SH-SY5Y (cell line): ENCODE data around the gene ENDOU.

Experiments
- GATA2 ChIP-seq: IDR thresholded peaks from 2 replicates; pipeline ENCODE4 v1.6.1; 2011; ENCODE audit warnings: mild to moderate bottlenecking, low read depth, low read length
- GATA3 ChIP-seq: IDR thresholded peaks from 2 replicates; pipeline ENCODE4 v1.6.1; 2011; ENCODE audit warnings: low read depth, mild to moderate bottlenecking, low read length, moderate library complexity

ENDOU gene

DNA sequence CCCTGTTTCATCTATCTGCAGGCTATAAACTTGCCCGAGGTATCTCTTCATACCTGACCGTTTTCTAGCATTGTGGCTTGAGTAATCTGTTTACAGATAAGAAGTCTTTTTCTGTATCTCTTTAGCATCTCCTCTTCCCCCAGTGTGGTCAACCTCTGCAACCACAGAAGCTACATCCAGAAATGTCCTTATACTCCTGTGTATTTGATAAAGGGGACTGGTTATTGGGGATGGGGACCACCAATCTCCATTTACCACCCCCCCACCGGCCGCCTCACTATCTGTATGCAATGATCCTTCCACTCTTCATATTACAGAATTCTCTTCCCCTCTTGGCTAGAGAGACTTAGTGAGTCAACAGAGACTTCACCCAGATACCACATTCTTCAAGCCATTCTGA is 16.1 kb downstream of the ENDOU start:
- TF ChIP-seq GATA2 (no peak), GATA3 (no peak)

DNA sequence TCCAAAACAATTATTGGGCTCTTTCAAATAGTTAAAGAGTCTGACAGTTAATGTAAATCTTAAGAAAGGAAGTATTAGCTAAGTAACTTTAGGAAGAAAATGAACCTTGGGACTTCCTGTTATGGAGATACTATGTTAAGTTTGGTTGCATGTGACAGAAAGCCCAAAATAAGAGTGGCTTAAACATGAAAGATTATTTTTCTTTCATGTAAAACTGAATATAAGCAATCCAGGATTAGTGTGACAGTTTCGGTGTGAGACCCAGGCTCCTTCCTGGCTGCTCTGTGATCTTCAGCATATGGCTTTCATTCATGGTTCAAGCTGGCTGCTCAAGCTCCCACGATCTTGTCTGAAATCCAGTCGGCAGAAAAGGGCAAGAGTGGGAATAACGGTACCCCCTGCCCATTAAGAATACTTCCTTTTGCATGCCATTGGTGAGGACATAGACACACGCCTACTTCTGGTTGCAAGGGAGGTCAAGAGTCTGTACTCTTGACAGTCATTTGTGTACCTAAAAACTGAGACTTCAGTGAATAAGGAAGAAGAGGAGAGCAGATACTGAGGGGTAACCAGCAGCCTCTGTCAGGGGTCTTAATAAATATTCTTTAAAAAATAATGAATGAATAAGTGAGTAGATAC is 17.3 kb downstream of the ENDOU start:
- TF ChIP-seq GATA3, result no peak
- no peak for TF ChIP-seq GATA2

DNA sequence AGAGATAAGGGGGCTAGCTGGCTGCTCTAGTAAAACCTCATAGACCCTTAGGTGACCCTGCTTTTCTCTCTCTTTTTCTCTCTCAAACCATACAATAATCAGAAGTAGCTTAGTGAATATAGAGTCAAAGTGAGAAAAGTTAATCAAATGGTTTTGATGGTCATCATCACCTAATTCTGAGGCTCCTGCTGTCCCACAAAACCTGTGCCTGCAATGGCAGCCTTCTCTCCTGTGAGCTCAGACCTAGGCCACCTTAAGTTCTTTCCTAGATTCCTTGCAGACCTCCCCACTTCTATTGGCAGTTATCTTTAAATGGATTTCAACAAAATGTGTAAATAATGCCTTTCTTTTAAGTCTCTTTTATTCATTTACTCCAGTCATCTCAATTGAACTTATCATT is 17.9 kb downstream of the ENDOU start:
- TF ChIP-seq GATA3, result no peak
- TF ChIP-seq GATA2, result no peak

DNA sequence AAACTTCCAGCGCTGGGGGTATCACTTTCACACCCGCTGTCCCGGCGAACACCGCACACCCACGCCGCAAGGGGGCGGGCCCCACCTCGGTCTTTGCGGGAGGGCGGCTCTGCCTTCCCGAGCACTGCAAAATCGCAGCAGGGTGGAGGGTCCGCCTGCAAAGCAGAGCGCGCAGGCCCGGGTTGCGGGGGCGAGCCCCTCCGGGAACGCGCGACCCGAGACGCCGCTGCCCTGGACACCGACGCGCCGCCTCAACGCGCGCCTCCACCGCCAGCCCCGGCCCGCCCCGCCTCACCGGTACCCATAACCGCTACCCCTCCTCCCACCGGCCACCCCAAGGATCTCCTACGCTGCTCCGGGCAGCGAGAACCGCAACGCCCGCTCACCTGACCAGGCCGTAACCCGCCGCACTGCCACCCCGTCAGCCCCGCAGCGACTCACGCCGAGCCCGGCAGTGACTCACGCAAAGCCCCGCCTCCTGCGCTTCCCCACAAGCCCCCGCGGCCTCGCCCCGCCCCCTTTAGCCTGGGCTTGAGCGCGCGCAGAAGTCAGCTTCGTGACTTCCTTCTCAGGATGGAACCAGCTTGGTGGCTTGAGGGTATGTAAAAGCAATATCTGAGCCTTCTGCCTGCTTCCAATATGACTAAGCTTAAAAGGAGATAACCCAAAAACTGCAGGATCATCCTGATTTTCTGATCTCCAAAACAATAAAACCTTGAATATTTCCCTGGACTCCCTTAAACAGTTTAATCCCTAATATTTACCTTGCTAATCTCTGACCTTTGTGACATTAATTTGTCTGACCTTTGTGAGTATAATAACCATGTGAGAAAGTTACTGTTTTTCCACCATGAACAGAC is 19.5 kb downstream of the ENDOU start, which contains the start of gene RPAP3:
RPAP3 (minus strand) TSS at position 465 of the 860 bp plus-strand sequence. CDS start 3,190 bp downstream, outside the sequence.
- TF ChIP-seq GATA2 (no peak), GATA3 (no peak)

DNA sequence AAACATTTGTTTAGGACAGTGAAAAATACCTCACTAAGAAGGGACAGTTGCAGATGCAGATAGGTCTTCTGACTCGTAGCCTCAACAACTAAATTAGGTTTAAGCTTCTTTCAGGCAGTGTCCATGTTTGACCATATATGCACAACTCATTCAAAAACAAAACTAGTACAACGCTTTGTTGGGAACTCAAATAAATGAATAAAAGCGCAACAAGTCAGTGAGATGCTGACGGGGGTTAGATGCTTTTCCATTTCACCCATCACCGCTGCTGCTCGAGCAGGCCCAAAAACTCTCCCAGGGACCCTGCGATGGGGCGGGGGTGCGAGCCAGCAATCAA is 20.1 kb downstream of the ENDOU start:
- TF ChIP-seq GATA2 (no peak), GATA3 (no peak)

DNA sequence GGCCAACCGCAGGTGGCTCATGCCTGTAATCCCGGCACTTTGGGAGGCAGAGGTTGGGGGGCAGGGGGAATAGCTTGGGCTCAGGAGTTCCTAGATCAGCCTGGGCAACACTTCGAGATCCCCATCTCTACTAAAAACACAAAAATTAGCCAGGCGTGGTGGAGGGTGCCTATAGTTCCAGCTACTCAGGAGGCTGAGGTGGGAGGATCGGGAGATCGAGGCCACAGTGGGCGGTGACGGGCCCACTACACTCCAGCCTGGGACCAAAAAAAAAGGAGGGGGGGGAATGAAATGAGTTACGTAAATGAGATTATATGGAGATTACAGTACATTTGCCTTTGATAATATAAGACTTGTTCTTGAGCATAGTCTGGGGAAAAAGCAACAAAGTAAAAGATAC is 20.6 kb downstream of the ENDOU start:
- no peak for TF ChIP-seq GATA3
- TF ChIP-seq GATA2, result no peak

DNA sequence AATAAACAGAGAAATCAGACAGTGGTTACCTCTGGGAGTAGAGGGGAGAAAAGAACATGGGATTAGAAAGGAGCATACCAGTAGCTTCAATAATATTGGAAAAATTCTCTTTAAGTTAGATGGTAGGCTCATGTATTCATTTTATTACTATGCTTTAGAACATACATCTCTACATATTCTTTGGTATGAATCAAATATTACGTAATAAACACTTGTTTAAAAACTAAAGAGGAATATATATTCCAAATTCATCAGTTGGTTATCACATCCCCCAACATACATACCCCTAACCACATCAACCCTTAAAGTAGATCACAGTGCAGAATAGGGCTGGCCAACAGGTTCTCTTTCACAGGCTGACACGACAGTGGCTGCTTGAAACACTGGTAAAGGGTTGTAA is 25.0 kb downstream of the ENDOU start:
- TF ChIP-seq GATA2 (no peak), GATA3 (no peak)

DNA sequence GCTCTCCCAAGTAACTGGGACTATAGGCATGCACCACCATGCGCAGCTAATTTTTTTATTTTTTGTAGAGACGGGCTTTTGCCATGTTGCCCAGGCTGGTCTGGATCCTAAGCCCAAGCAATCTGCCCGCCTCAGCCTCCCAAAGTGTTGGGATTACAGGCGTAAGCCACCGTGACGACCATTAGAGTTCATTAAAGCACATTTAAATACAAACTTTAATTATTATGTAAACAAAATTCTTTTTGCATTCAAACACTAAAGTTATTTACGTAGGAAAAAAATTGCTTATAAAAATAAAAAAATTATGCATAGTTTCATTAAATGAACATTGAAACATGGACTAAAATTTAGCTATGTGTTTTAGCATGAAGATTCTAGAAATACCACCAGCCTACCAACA is 26.7 kb downstream of the ENDOU start:
- TF ChIP-seq GATA2, result no peak

DNA sequence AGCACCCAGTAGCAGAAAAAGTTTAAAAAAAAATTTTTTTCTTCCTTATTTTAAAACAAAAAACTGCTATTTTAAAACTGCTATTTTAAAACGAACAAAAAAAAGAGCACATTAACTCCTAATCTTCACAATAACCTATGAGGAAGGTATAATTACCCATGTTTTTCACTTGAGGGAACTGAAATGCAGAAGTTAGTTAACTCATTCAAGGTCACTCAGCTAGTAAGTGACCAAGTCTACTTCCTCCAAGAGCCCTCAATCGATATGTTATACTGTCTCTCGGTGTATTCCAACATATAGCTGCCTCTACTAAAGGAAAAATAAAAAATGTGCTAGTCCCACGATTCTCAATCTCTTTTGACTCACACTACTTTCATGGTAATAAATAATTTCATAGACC is 27.2 kb downstream of the ENDOU start:
- no peak for TF ChIP-seq GATA3
- no peak for TF ChIP-seq GATA2

DNA sequence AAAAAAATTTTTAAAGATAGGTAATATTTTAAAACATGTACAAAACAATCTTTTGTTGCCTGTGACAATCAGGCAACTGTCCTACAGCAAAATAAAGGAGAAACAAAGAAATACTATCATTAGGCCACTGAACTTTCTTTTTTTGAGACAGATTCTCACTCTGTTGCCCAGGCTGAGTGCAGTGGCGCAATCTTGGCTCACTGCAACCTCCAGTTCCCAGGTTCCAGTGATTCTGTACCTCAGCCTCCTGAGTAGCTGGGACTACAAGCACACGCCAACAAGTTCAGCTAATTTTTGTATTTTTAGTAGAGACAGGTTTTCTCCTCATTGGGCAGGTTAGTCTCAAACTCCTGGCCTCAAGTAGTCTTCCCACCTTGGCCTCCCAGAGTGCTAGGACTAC is 36.1 kb downstream of the ENDOU start:
- no peak for TF ChIP-seq GATA2
- no peak for TF ChIP-seq GATA3

DNA sequence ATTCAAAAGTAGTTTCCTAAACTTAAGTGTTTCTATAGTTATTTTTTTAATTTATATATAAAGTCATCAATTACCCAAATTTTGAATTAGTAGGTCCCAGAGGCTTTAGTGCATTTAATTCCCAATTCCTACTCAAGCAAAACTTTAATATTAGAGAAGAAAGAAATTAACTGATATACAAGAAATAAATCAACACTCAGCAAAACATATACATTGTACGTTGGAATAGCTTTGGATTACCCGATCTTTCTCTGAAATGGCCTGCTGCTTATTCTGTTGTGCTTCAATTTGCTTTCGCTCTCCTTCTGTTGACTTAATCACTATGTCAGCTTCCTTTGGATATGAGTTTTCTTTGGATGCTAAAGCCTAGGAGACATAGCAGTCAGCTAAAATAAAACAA is 37.7 kb downstream of the ENDOU start:
- TF ChIP-seq GATA2, result no peak
- no peak for TF ChIP-seq GATA3

DNA sequence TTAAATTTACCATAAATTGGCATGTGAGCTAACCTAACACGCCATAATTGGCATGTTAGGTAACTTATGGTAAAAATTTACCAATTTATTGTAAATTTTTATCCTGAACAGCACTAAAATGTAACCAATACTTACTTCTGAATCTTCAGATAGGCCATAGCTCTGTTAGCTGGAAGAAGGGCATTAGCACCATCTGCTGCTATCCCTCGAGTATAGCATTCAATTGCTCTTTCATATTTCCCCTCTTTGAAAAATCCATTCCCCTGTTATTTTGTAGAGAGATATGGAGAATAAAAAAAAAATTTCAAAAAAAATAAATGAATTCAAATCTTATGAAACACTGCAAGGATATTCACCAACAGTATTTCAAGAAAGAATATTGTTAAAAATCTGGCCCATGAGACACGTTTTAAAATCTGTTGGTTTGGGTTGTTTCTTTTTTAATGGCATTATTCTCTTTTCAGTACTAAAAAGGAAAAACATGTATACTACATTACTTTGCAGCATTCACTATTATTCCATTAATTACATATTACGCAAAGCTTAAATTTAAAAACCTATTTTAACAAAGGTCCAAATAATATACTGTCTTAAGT is 38.5 kb downstream of the ENDOU start:
- TF ChIP-seq GATA2, result no peak
- no peak for TF ChIP-seq GATA3

DNA sequence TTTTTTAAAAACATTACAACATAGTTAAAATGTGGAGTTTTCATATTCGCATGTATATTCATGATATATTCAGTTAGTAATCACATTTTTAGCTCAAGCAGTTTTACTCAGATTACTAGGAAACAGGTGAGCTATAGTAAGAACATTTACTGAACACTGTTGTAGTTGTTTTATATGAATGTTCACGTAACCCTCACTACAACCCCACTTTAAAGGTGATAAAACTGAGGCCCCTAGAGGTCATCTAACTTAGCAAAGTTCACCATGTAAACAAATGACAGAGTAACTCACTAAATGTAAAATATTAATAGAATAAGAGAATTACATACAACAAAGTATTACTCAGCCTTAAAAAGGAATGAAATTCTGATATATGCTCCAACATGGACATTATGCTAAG is 45.5 kb downstream of the ENDOU start:
- TF ChIP-seq GATA2 (no peak), GATA3 (no peak)

DNA sequence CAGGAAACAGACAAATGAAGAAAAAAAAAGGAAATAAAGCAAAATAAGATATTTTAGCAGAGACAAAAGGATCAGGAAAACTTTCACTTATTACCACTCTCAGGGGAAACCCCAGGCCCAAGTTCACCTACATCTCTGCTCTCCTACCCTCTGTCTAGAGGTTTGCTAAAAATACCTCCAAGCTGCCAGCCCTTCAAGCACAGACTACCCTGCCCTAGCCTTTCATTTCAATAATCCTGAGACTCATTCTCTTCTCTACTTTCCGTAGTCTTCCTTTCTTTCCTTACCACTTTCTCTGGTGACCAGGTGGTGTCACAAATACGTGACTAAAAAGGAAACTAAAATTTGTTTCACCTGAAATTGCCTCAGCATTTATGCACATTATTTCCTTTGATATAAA is 53.2 kb downstream of the ENDOU start:
- TF ChIP-seq GATA3, result no peak
- no peak for TF ChIP-seq GATA2
